ENCODE data around the gene DCHS1.

The DCHS1 gene

DNA sequence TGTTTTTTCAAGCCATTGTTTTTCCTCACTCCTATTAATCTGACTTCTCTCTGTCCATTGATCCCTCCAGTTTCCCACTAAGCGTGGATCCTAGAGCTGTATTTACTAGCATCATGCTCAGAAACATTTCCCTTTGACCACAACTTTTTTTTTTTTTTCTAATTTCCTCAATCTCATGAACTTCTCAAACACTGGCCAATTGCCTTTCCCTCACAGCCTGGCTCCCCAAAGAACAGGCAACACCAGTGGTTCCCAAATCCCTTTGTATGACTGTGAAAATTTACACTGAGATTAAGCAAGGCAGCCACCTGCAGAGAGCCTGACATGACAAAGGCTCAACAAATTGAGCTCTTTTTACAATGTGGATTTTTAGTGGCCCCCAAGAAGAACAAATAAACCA lies 35.0 kb downstream of the DCHS1 start:
- POLR2A ChIA-PET (ENCODE audit: low non-redundant PET), result no interaction called here
- H3K27ac ChIP-seq, result no peak overlapping the region
- TF ChIP-seq, protein P1, sequence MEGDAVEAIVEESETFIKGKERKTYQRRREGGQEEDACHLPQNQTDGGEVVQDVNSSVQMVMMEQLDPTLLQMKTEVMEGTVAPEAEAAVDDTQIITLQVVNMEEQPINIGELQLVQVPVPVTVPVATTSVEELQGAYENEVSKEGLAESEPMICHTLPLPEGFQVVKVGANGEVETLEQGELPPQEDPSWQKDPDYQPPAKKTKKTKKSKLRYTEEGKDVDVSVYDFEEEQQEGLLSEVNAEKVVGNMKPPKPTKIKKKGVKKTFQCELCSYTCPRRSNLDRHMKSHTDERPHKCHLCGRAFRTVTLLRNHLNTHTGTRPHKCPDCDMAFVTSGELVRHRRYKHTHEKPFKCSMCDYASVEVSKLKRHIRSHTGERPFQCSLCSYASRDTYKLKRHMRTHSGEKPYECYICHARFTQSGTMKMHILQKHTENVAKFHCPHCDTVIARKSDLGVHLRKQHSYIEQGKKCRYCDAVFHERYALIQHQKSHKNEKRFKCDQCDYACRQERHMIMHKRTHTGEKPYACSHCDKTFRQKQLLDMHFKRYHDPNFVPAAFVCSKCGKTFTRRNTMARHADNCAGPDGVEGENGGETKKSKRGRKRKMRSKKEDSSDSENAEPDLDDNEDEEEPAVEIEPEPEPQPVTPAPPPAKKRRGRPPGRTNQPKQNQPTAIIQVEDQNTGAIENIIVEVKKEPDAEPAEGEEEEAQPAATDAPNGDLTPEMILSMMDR (conservative IDR thresholded peaks at IDR 0.05; ENCODE audit: low read depth), result no peak
- no peak for DNase-seq (ENCODE audit: low spot score)
- CTCF ChIA-PET, result interaction anchor here (0.6 kb wide), 4 partner anchors 14 to 81 kb away, joined by 3 read pairs; no protein-coding TSS in a partner anchor

DNA sequence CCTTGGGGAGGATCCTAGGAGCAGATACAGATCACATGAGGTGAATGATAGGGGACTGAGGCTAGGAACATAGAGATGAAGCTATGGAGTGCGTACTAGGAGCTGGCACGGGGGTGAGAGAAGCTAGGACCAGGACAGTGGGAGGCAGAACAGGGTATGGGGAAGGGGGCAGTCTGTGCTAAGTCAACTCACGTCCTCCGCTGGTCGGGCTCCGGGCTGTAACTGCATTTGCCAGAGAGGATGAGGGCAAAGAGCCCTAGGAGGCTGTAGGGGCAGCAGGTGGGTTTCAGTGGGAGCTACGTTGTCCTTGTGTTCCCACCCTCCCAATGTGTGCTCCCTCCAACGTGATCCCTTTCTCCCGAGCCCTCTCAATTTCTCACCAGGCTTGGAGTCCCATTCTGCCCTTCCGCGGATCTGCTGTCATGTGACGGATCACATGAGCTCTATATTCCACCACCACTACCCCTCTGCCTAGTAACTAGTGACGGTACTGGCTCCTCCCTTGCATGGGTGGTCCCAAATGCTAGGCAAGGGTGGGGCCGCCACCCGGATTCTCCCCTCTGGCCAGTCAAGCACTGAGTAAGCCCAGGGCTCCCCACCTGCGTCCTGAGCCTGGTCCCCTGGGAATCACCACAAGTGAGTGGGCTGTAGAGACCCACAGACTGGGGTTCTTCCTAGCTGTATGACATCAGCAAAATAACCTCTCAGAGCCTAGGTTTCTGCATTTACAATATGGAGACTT lies 36.4 kb downstream of the DCHS1 start, which contains the start of gene TPP1:
TPP1 (minus strand) TSS at position 419 of the 742 bp plus-strand sequence; CDS start at position 397, 22 bp downstream.
- POLR2A ChIA-PET (ENCODE audit: low non-redundant PET), result interaction anchor here (0.7 kb wide), 1 partner anchor 8 kb away, joined by 4 read pairs; no protein-coding TSS in a partner anchor
- peak within 1 kb of the TSS; percentile 78 for H3K27ac ChIP-seq
- peak; percentile 99 for DNase-seq (ENCODE audit: low spot score)
- CTCF ChIA-PET, result no interaction called here
- TF ChIP-seq, protein P1 (conservative IDR thresholded peaks at IDR 0.05; ENCODE audit: low read depth), result no peak

DNA sequence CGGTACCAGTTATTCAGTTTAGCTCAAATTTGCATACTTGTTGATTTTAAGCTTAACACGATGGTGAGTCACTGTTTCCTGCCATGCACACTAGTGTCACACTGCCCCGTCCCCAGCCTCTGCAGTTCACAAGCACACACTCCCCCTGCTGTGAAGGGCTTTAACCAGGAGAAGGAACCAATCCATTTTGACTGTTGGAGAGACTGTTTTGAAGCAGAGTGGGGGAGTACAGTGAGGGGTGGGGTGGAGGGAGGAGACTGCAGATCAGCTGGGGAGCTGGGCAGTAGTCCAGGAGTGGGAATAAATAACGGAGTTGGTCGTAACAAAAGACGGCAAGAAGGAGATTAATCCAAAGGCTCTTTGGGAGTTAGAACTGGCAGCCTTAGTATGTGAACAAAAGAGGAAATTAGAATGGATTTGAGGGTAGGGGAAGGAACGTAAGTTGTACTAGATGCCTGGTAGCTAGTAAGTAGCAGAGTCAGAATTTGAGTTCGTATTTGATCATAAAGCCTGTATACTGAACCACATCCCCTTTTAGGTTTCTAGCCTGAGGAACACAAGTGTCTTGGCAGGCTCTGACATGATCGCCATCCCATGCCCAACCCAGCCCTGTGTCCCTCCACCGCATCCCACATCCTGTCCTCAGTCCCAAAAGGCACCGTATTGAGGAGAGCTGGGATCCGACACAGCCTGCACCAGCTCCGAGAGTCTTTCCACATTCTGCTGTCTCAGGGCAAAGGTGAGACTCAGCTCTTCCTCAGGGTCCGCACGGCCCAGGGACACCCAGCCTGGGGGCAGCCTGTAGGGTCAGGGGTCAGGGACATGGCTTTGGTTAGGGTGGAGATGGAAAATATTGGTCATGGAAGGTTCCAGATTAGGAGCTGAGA lies 37.2 kb downstream of the DCHS1 start:
- POLR2A ChIA-PET (ENCODE audit: low non-redundant PET), result interaction anchor here (0.5 kb wide), 1 partner anchor 14 kb away, joined by 3 read pairs; no protein-coding TSS in a partner anchor
- CTCF ChIA-PET, result no interaction called here
- TF ChIP-seq, protein P1 (conservative IDR thresholded peaks at IDR 0.05; ENCODE audit: low read depth), result no peak
- DNase-seq (ENCODE audit: low spot score), result no peak
- H3K27ac ChIP-seq, result peak overlapping the region; percentile 78

DNA sequence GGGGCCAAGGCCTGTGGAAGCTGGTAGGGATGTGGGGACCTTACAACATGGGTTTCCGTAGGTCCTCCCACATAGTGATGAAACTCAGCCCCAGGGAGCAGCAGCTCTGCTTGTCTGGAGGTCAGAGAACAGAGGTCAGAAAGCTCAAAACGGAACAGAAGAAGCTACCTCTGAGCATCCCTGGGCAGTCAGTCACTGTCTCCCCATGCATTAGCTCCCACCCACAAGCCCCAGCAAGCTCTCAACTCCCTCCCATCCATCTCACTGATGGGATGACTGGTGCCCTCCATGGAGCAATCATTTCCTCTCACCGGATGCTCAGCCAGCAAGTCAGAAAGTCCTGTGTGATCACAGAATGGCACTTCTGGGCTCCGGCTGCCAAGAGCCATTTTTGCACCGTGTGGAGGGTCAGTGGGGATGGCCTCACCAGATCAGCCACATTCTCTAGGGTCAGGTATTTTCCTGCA lies 38.3 kb downstream of the DCHS1 start:
- no peak for DNase-seq (ENCODE audit: low spot score)
- ChIA-PET CTCF (no interaction called here), POLR2A (ENCODE audit: low non-redundant PET) (interaction anchor here (0.5 kb wide), 1 partner anchor 13 kb away, joined by 3 read pairs; no protein-coding TSS in a partner anchor)
- TF ChIP-seq, protein P1 (conservative IDR thresholded peaks at IDR 0.05; ENCODE audit: low read depth), result no peak
- no peak overlapping the region for H3K27ac ChIP-seq

DNA sequence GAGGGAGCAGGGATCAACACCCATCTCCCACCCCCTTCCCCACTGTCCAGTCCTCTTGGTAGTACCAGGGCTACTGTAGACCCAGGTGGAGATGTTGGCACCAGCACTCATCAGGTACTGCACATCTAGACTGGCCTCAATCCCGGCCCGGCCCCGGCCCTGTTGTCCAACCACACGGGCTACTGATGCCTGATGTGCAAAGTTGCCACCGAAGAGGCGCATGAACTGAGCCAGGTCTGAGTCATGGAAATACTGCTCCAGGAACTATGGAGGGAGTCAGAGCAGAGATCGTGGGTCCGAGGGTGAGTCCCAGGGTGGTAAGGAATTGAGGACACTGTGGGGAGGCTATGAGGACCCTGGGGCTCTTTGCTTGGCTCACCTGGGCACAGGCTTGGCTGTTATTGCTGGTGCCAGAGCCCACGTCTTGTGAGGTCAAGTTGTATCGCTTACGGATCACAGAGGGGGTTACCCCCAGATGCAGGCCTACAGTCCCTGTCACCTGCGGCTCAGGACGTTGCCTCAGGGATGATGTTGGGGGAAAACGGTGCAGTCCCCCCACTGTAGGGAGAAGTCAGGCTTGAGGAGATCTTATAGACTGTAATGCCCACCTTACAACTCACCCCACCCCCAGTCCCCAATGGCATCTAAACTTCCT lies 38.9 kb downstream of the DCHS1 start:
- ChIA-PET POLR2A (ENCODE audit: low non-redundant PET) (no interaction called here), CTCF (no interaction called here)
- no peak overlapping the region for H3K27ac ChIP-seq
- no peak for DNase-seq (ENCODE audit: low spot score)
- TF ChIP-seq, protein P1 (conservative IDR thresholded peaks at IDR 0.05; ENCODE audit: low read depth), result no peak

Measured in RWPE1 (cell line).